ENCODE results near the gene SLA2. TPM values are rescaled to one million over a fixed set of nuclear protein-coding genes. Genes with fewer than 3 reads are reported as not detected.

The SLA2 gene
- total RNA-seq, 1 experiment from 2014 or later = 0.13 TPM

Other genes with a start within 250 kb of the SLA2 start
- 107 TPM for gene MYL9, start 104.7 kb downstream of the SLA2 start, total RNA-seq (2021; ENCODE audit: unreplicated experiment)
- gene TGIF2, start 72.6 kb downstream of the SLA2 start, total RNA-seq (2021; ENCODE audit: unreplicated experiment) = 18.0 TPM
- gene RAB5IF, start 40.4 kb downstream of the SLA2 start, total RNA-seq (2021; ENCODE audit: unreplicated experiment) = 118 TPM
- gene NDRG3, start 99.9 kb upstream of the SLA2 start, total RNA-seq (2021; ENCODE audit: unreplicated experiment) = 36.0 TPM
- 27.2 TPM for gene DSN1, start 127.6 kb upstream of the SLA2 start, total RNA-seq (2021; ENCODE audit: unreplicated experiment)
- not detected for gene TLDC2, start 229.9 kb upstream of the SLA2 start, total RNA-seq (2021; ENCODE audit: unreplicated experiment)